ENCODE results near the gene COG8. TPM values are rescaled to one million over a fixed set of nuclear protein-coding genes. Genes with fewer than 3 reads are reported as not detected.

COG8 gene
- total and polyA plus RNA-seq, 9 of the 15 experiments (the other 6 are each of a cell fraction or from before 2014, with no cell fraction given) = 3.7 to 42.6 (median 30.1) TPM

- TF ChIP-seq SAP30 (IDR thresholded peaks at IDR 0.05; ENCODE audit: borderline replicate concordance, insufficient read depth, low read depth, low read length, poor library complexity, severe bottlenecking) (peak; percentile 87), PYGO2 (tag; IDR thresholded peaks at IDR 0.05) (no peak), ZFPM2 (CRISPR knock-in tag; IDR thresholded peaks at IDR 0.05) (0 out of 2 replicates have a peak, but pooled peaks have one; percentile 29), MTA1 (IDR thresholded peaks at IDR 0.05; ENCODE audit: borderline replicate concordance) (no peak), TCFL5 (CRISPR knock-in tag; conservative IDR thresholded peaks at IDR 0.05) (no peak), PCBP1 (IDR thresholded peaks at IDR 0.05; ENCODE audit: low read depth, low read length, poor library complexity, severe bottlenecking) (no peak), HDAC8 (tag; IDR thresholded peaks at IDR 0.05) (no peak), HDAC6 (IDR thresholded peaks at IDR 0.05; ENCODE audit: low read depth, low read length) (no peak), RAD51 (IDR thresholded peaks at IDR 0.05; ENCODE audit: borderline replicate concordance, low read depth) (no peak), ZNF347 (CRISPR knock-in tag; IDR thresholded peaks at IDR 0.05; ENCODE audit: low read depth) (no peak), ZFP1 (CRISPR knock-in tag; IDR thresholded peaks at IDR 0.05) (no peak), GTF3C2 (IDR thresholded peaks at IDR 0.05; ENCODE audit: borderline replicate concordance, extremely low read depth, insufficient read length) (no peak), ARHGAP35 (IDR thresholded peaks at IDR 0.05; ENCODE audit: partially characterized antibody) (no peak), KHSRP (IDR thresholded peaks at IDR 0.05) (no peak), KLF6 (CRISPR knock-in tag; IDR thresholded peaks at IDR 0.05; ENCODE audit: borderline replicate concordance) (no peak), HEY1 (CRISPR knock-in tag; IDR thresholded peaks at IDR 0.05; ENCODE audit: borderline replicate concordance) (no peak), ZNF143 (CRISPR knock-in tag; IDR thresholded peaks at IDR 0.05) (peak; percentile 80), PTBP1 (IDR thresholded peaks at IDR 0.05; ENCODE audit: low read depth, low read length) (no peak), TBL1XR1 (IDR thresholded peaks at IDR 0.05; ENCODE audit: low read length in 2 of 2) (no peak), POLR2AphosphoS2 (IDR thresholded peaks at IDR 0.05; ENCODE audit: low read length) (peak; percentile 100), DDX20 (tag; IDR thresholded peaks at IDR 0.05; ENCODE audit: low read depth) (no peak), GATAD2A (IDR thresholded peaks at IDR 0.05) (no peak; the same call in 1 of the 2 replicates), HDAC2 (IDR thresholded peaks at IDR 0.05) (no peak), ZNF431 (CRISPR knock-in tag; IDR thresholded peaks at IDR 0.05) (no peak), IRF1 (CRISPR knock-in tag; IDR thresholded peaks at IDR 0.05; ENCODE audit: borderline replicate concordance) (no peak), EZH2 (IDR thresholded peaks at IDR 0.05; ENCODE audit: borderline replicate concordance, low read depth, low read length) (no peak)
Observed at GRCh38 chr16:69330286-69331109, 8.9 kb downstream of the COG8 start, which contains the start of gene PDF (continued).

Measured in K562 (cell line).